CD4-positive, CD25-positive, alpha-beta regulatory T cell (primary cell): ENCODE results near the gene RNF19B. TPM values are rescaled to one million over a fixed set of nuclear protein-coding genes. Genes with fewer than 3 reads are reported as not detected.
"Not testable (repeated sequence)": the region's sequence is repeated elsewhere in the genome, so short reads cannot be mapped to it uniquely, and the experiment has no call there.

Experiments
- ATAC-seq, 2 donors: fragments of 150-1000 bp; cut with Tn5 transposase; one replicate each; pipeline ENCODE4 v1.10.0; 2021; ENCODE audit warnings: low read depth in 2 of 2, moderate number of reproducible peaks in 2 of 2, moderate library complexity in 1 of 2
- DNase-seq, 3 donors: peaks; one replicate each; pipeline versions ENCODE4 v3.0.0 to v3.0.0-alpha.2; 2012 to 2022; ENCODE audit warnings: mixed read lengths in 1 of 3
- H3K27ac ChIP-seq: one replicate; pipeline ENCODE4 v1.7.0; 2013; ENCODE audit warnings: mild to moderate bottlenecking, low read length; ENCODE audit not compliant: insufficient read depth, poor library complexity, severe bottlenecking
- H3K27me3 ChIP-seq: one replicate; pipeline ENCODE4 v1.7.0; 2013; ENCODE audit warnings: low read length; ENCODE audit not compliant: control insufficient read depth, insufficient read depth
- H3K36me3 ChIP-seq: one replicate; pipeline ENCODE4 v1.7.0; 2013; ENCODE audit warnings: mild to moderate bottlenecking, low read length, moderate library complexity; ENCODE audit not compliant: control insufficient read depth, insufficient read depth
- H3K4me1 ChIP-seq: 2 replicates; pipeline ENCODE4 v1.7.0; 2013; ENCODE audit warnings: mild to moderate bottlenecking, low read length; ENCODE audit not compliant: insufficient read depth, control insufficient read depth, poor library complexity, severe bottlenecking
- H3K4me3 ChIP-seq: one replicate; pipeline ENCODE4 v1.7.0; 2013; ENCODE audit warnings: low read depth, mild to moderate bottlenecking, low read length, moderate library complexity
- H3K9me3 ChIP-seq, 2 experiments: 1 replicate in 1 of 2; 2 replicates in 1 of 2; pipeline ENCODE4 v1.7.0; 2013; ENCODE audit warnings: low read length in 2 of 2, mild to moderate bottlenecking in 1 of 2, moderate library complexity in 1 of 2; ENCODE audit not compliant: control insufficient read depth in 2 of 2
- H3K27ac Mint-ChIP-seq, 3 donors: one replicate each; pipeline ENCODE4 v1.8.0; 2020 to 2022; ENCODE audit warnings: mild to moderate bottlenecking in 3 of 3, mixed read lengths in 3 of 3, moderate library complexity in 2 of 3
- H3K27me3 Mint-ChIP-seq: one replicate; pipeline ENCODE4 v1.8.0; 2022; ENCODE audit warnings: mild to moderate bottlenecking, mixed read lengths
- H3K36me3 Mint-ChIP-seq: one replicate; pipeline ENCODE4 v1.8.0; 2020; ENCODE audit warnings: mixed read lengths
- H3K4me1 Mint-ChIP-seq, 4 donors: one replicate each; pipeline ENCODE4 v1.8.0; 2020 to 2022; ENCODE audit warnings: mixed read lengths in 4 of 4, mild to moderate bottlenecking in 1 of 4
- H3K4me3 Mint-ChIP-seq, 4 donors: one replicate each; pipeline ENCODE4 v1.8.0; 2020 to 2022; ENCODE audit warnings: mild to moderate bottlenecking in 4 of 4, mixed read lengths in 4 of 4, moderate library complexity in 3 of 4
- H3K9me3 Mint-ChIP-seq, 7 donors: one replicate each; pipeline ENCODE4 v1.8.0; 2020 to 2022; ENCODE audit warnings: mixed read lengths in 7 of 7, mild to moderate bottlenecking in 3 of 7, moderate library complexity in 2 of 7
- polyA plus RNA-seq, 4 donors: library from polyadenylated mRNA; unstranded; fragments of 300-500 nt; fragmentation: Illumina TruSeq; gene quantifications; one replicate each; pipeline ENCODE4 v1.2.3, GENCODE V29; 2021
- total RNA-seq: library from RNA; stranded (reverse); gene quantifications from one replicate; pipeline ENCODE4 v1.2.3, GENCODE V29; 2022

Gene RNF19B
- total and polyA plus RNA-seq, 5 donors from 2014 or later = 2.0 to 44.9 (median 2.4) TPM

GRCh38 chr1:33000427-33001026 lies 35.9 kb upstream of the RNF19B start:
- H3K27me3 ChIP-seq = no peaks in the 10 kb centered on the region
- H3K36me3 Mint-ChIP-seq = peaks cover 4% of the 10 kb centered on the region
- no peaks in the 10 kb centered on the region for H3K27me3 Mint-ChIP-seq
- H3K9me3 Mint-ChIP-seq = no peaks in the 10 kb centered on the region
- H3K4me1 ChIP-seq = no peaks in the 10 kb centered on the region
- H3K4me3 Mint-ChIP-seq = no peak overlapping the region
- ATAC-seq (no peak), DNase-seq (no peak)
- H3K27ac Mint-ChIP-seq = peak overlapping the region in 1 of 3 donors; percentile 22
- no peak overlapping the region for H3K27ac ChIP-seq
- H3K9me3 ChIP-seq = no peaks in the 10 kb centered on the region
- H3K36me3 ChIP-seq = peaks cover 2% of the 10 kb centered on the region
- H3K4me3 ChIP-seq = no peak overlapping the region
- H3K4me1 Mint-ChIP-seq = peaks cover 0 to 19% (median 12%) of the 10 kb centered on the region in 4 donors

GRCh38 chr1:32998997-32999396 lies 34.4 kb upstream of the RNF19B start:
- no peaks in the 10 kb centered on the region for H3K9me3 Mint-ChIP-seq
- H3K27me3 ChIP-seq = no peaks in the 10 kb centered on the region
- H3K9me3 ChIP-seq = no peaks in the 10 kb centered on the region
- no peak overlapping the region for H3K27ac ChIP-seq
- no peak overlapping the region for H3K27ac Mint-ChIP-seq
- H3K36me3 Mint-ChIP-seq = no peaks in the 10 kb centered on the region
- H3K4me3 Mint-ChIP-seq = no peak overlapping the region
- H3K36me3 ChIP-seq = no peaks in the 10 kb centered on the region
- H3K4me3 ChIP-seq = no peak overlapping the region
- H3K4me1 Mint-ChIP-seq = peaks cover 0 to 19% (median 12%) of the 10 kb centered on the region in 4 donors
- no peaks in the 10 kb centered on the region for H3K4me1 ChIP-seq
- DNase-seq = no peak
- H3K27me3 Mint-ChIP-seq = no peaks in the 10 kb centered on the region
- no peak for ATAC-seq

- DNase-seq (no peak), ATAC-seq (no peak)
- Mint-ChIP-seq H3K27ac (peak overlapping the region; percentile 7 to 66 (median 59)), H3K36me3 (no peaks in the 10 kb centered on the region), H3K9me3 (no peaks in the 10 kb centered on the region), H3K4me1 (peaks cover 0 to 19% (median 12%) of the 10 kb centered on the region in 4 donors), H3K27me3 (no peaks in the 10 kb centered on the region), H3K4me3 (peak overlapping the region in 1 of 4 donors; percentile 8)
- Histone ChIP-seq H3K36me3 (no peaks in the 10 kb centered on the region), H3K27ac (no peak overlapping the region), H3K4me3 (no peak overlapping the region), H3K4me1 (no peaks in the 10 kb centered on the region), H3K27me3 (no peaks in the 10 kb centered on the region), H3K9me3 (no peaks in the 10 kb centered on the region)
Measured at GRCh38 chr1:32998064-32998463, 33.5 kb upstream of the RNF19B start.

GRCh38 chr1:32997381-32997891 lies 32.8 kb upstream of the RNF19B start:
- DNase-seq (no peak), ATAC-seq (no peak)
- H3K4me1 Mint-ChIP-seq = peaks cover 0 to 23% (median 14%) of the 10 kb centered on the region in 4 donors
- peak overlapping the region; percentile 7 to 66 (median 59) for H3K27ac Mint-ChIP-seq
- no peak overlapping the region for H3K4me3 Mint-ChIP-seq
- no peaks in the 10 kb centered on the region for H3K27me3 Mint-ChIP-seq
- Histone ChIP-seq H3K36me3 (no peaks in the 10 kb centered on the region), H3K9me3 (no peaks in the 10 kb centered on the region), H3K4me1 (peaks cover 2% of the 10 kb centered on the region), H3K27me3 (no peaks in the 10 kb centered on the region), H3K27ac (no peak overlapping the region), H3K4me3 (no peak overlapping the region)
- no peaks in the 10 kb centered on the region for H3K9me3 Mint-ChIP-seq
- no peaks in the 10 kb centered on the region for H3K36me3 Mint-ChIP-seq

GRCh38 chr1:32993324-32993636 lies 28.7 kb upstream of the RNF19B start:
- H3K4me3 Mint-ChIP-seq, H3K27ac ChIP-seq: not testable (repeated sequence)
- peak overlapping the region in 2 of 3 donors; percentile 58 to 69 for H3K27ac Mint-ChIP-seq

GRCh38 chr1:32992489-32993323 lies 28.1 kb upstream of the RNF19B start:
- no peaks in the 10 kb centered on the region for H3K27me3 ChIP-seq
- ATAC-seq = peak; percentile 72 to 74
- peak in 1 of 3 donors; percentile 27 for DNase-seq
- H3K36me3 ChIP-seq = no peaks in the 10 kb centered on the region
- Mint-ChIP-seq H3K27ac (peak overlapping the region; percentile 58 to 75 (median 59)), H3K4me1 (peaks cover 0 to 18% (median 14%) of the 10 kb centered on the region in 4 donors), H3K36me3 (no peaks in the 10 kb centered on the region), H3K27me3 (no peaks in the 10 kb centered on the region), H3K9me3 (no peaks in the 10 kb centered on the region), H3K4me3 (no peak overlapping the region)
- H3K4me3 ChIP-seq = no peak overlapping the region
- no peaks in the 10 kb centered on the region for H3K9me3 ChIP-seq
- peaks cover 5% of the 10 kb centered on the region for H3K4me1 ChIP-seq
- H3K27ac ChIP-seq = no peak overlapping the region

More at GRCh38 chr1:32993324-32993636, 28.7 kb upstream of the RNF19B start:
- DNase-seq, H3K4me1 ChIP-seq, H3K27me3 Mint-ChIP-seq, H3K4me3 ChIP-seq, H3K9me3 ChIP-seq, H3K36me3 Mint-ChIP-seq, H3K27me3 ChIP-seq, H3K9me3 Mint-ChIP-seq, H3K36me3 ChIP-seq, ATAC-seq: not testable (repeated sequence)
- peaks cover 0 to 24% (median 18%) of the 10 kb centered on the region in 4 donors for H3K4me1 Mint-ChIP-seq

- H3K36me3 ChIP-seq = no peaks in the 10 kb centered on the region
- no peak overlapping the region for H3K4me3 ChIP-seq
- ATAC-seq (no peak), DNase-seq (no peak)
- no peaks in the 10 kb centered on the region for H3K27me3 ChIP-seq
- H3K9me3 Mint-ChIP-seq = no peaks in the 10 kb centered on the region
- H3K27ac ChIP-seq = no peak overlapping the region
- no peaks in the 10 kb centered on the region for H3K36me3 Mint-ChIP-seq
- peaks cover 5% of the 10 kb centered on the region for H3K4me1 ChIP-seq
- H3K9me3 ChIP-seq = no peaks in the 10 kb centered on the region
- peaks cover 0 to 14% (median 11%) of the 10 kb centered on the region in 4 donors for H3K4me1 Mint-ChIP-seq
- no peak overlapping the region for H3K4me3 Mint-ChIP-seq
- H3K27me3 Mint-ChIP-seq = no peaks in the 10 kb centered on the region
- peak overlapping the region; percentile 58 to 75 (median 59) for H3K27ac Mint-ChIP-seq
Measured at GRCh38 chr1:32991819-32992488, 27.3 kb upstream of the RNF19B start.
